Heart left ventricle (tissue), 16 donors: ENCODE results near the gene INHBE. TPM values are rescaled to one million over a fixed set of nuclear protein-coding genes. Genes with fewer than 3 reads are reported as not detected.

Source experiments
- ATAC-seq, 4 donors: fragments of 200-7000 bp; cut with Tn5 transposase; one replicate each; pipeline ENCODE4 v1.9.1; 2020 to 2022; ENCODE audit warnings: moderate library complexity in 4 of 4, mild to moderate bottlenecking in 3 of 4, moderate number of reproducible peaks in 1 of 4
- DNase-seq, 5 donors: peaks; one replicate each; pipeline ENCODE4 v3.0.0-alpha.2; 2020
- H3K27ac ChIP-seq, 12 donors: fragments of 200-600 bp; sonication (generic) in 4 of 12; one replicate each; pipeline versions ENCODE4 v1.5.0 to v1.8.0; 2016 to 2022; ENCODE audit warnings: mild to moderate bottlenecking in 2 of 12
- H3K27me3 ChIP-seq, 9 donors: fragments of 200-600 bp; sonication (generic) in 2 of 9; one replicate each; pipeline versions ENCODE4 v1.5.1 to v1.8.0; 2016 to 2022; ENCODE audit warnings: mild to moderate bottlenecking in 3 of 9
- H3K36me3 ChIP-seq, 9 donors: fragments of 200-600 bp; sonication (generic) in 2 of 9; one replicate each; pipeline versions ENCODE4 v1.5.0 to v1.8.0; 2018 to 2022; ENCODE audit warnings: mild to moderate bottlenecking in 2 of 9
- H3K4me1 ChIP-seq, 12 donors: fragments of 200-600 bp; sonication (generic) in 4 of 12; one replicate each; pipeline versions ENCODE4 v1.5.0 to v1.8.0; 2016 to 2022; ENCODE audit warnings: mild to moderate bottlenecking in 3 of 12
- H3K4me3 ChIP-seq, 12 donors: fragments of 200-600 bp; sonication (generic) in 4 of 12; one replicate each; pipeline versions ENCODE4 v1.5.0 to v1.8.0; 2017 to 2022; ENCODE audit warnings: mild to moderate bottlenecking in 9 of 12, moderate library complexity in 4 of 12
- H3K9me3 ChIP-seq, 12 donors: fragments of 200-600 bp; sonication (generic) in 4 of 12; one replicate each; pipeline versions ENCODE4 v1.5.0 to v1.8.0; 2016 to 2022; ENCODE audit warnings: mild to moderate bottlenecking in 1 of 12
- CTCF ChIP-seq, 12 donors: fragments of 200-600 bp; sonication (generic) in 4 of 12; IDR thresholded peaks; one replicate each; pipeline versions ENCODE4 v1.5.0 to v1.8.0; 2018 to 2022; ENCODE audit warnings: antibody characterized with exemption in 12 of 12, mild to moderate bottlenecking in 5 of 12
- POLR2A ChIP-seq, 2 donors: fragments of 450-650 bp; IDR thresholded peaks; one replicate each; pipeline ENCODE4 v1.6.1; 2017; ENCODE audit warnings: antibody characterized with exemption in 2 of 2, mild to moderate bottlenecking in 2 of 2, moderate library complexity in 2 of 2
- WGBS, 4 donors: extraction: QIAGEN DNeasy Blood & Tissue Kit in 2 of 4; methylation state at CpG; one replicate each; pipeline versions ENCODE4 v1.1.5 to v1.1.7; 2013 to 2018; 5-methylcytosine and 5-hydroxymethylcytosine counted together
- intact Hi-C, 10 donors: fragments of 100-400 bp; cut with DNase I; formaldehyde crosslinking; loops; one replicate each; pipeline versions ENCODE4 v1.11.1 to v1.14.2; 2022
- polyA plus RNA-seq, 2 donors: library from polyadenylated mRNA; stranded (reverse); fragments of 200-250 nt; gene quantifications; one replicate each; pipeline ENCODE4 v1.2.3, GENCODE V29; 2013
- total RNA-seq, 9 donors: library from RNA; depleted of rRNA in 2 of 9; stranded (reverse); fragments of >200 nt in 2 of 9; fragmentation: NEBNext Ultra II Directional in 3 of 9; extraction: Animal tissue kit (Norgen Biotek cat#: 25700) in 3 of 9; gene quantifications; one replicate each; pipeline versions ENCODE4 v1.1.0 to v1.2.4, GENCODE V29; 2016 to 2023
- donor health status: ischemic (EF 13 %, LVEDD 7.1; RV severe dilation, severe dysfunction).
- donor health status: healthy with polysubstance abuse.
- donor health status: DM: no; HTN: yes; CAD: no.
- donor health status: DM: no; HTN: no; CAD: no.
- donor health status: ischemic (EF 25% LVEDD 6.9; RV normal size, moderate dysfunction).
- donor health status: ischemic (EF 25% LVEDD 5.7; RV mildly dilated, moderate dysfunction).
- donor health status: healthy.
- donor health status: DM: yes; HTN: yes; CAD: no.
- donor health status: ischemic (EF 35%, LVEDD 5.7; RV mildly dilated, moderate dysfunction).
- donor health status: nonischemic (EF 11% LVEDD 7.7; RV severe dilation, severe dysfunction).
- donor health status: DM: yes; HTN: yes; CAD: no.
- donor health status: PGD.
- donor health status: ischemic (EF 29% LVEDD 5.4; RV normal size, mild dysfunction).
- donor health status: nonischemic (EF 23%, LVEDD 6.1; RV moderate dilation, normal function).

The INHBE gene
- total and polyA plus RNA-seq, 11 donors = 0.03 to 0.64 TPM; not detected in 9

GRCh38 chr12:57456737-57457490, 1.8 kb downstream of the INHBE start:
- Histone ChIP-seq H3K9me3 (no peaks in the 10 kb centered on the region), H3K36me3 (no peaks in the 10 kb centered on the region), H3K4me1 (peaks cover 0 to 55% (median 26%) of the 10 kb centered on the region in 12 donors), H3K27ac (no peak overlapping the region), H3K4me3 (no peak overlapping the region), H3K27me3 (peaks cover 0 to 9% (median 0%) of the 10 kb centered on the region in 9 donors)
- intact Hi-C loops = loop anchor here in 4 of 10 donors (2.0 to 10.0 kb wide), 4 partner anchors 150 to 245 kb away; partner anchors contain the start of gene NXPH4 (in 1 of the 4)
- peak in 1 of 5 donors; percentile 10 for DNase-seq
- no peak for ATAC-seq
- WGBS, 4 donors = 87 to 89% (median 89%) methylated on average over 6 of the region's 6 CpGs
- TF ChIP-seq POLR2A (IDR thresholded peaks at IDR 0.05) (no peak), CTCF (IDR thresholded peaks at IDR 0.05) (no peak)

GRCh38 chr12:57458665-57459054, 3.6 kb downstream of the INHBE start:
- Histone ChIP-seq H3K27ac (peak overlapping the region in 11 of 12 donors; percentile 50 to 87 (median 80)), H3K9me3 (no peaks in the 10 kb centered on the region), H3K27me3 (peaks cover 0 to 9% (median 0%) of the 10 kb centered on the region in 9 donors), H3K4me1 (peaks cover 0 to 54% (median 28%) of the 10 kb centered on the region in 12 donors), H3K36me3 (no peaks in the 10 kb centered on the region), H3K4me3 (peak overlapping the region in 11 of 12 donors; percentile 53 to 82 (median 69))
- no peak for TF ChIP-seq POLR2A (IDR thresholded peaks at IDR 0.05)
- no peak for TF ChIP-seq CTCF (IDR thresholded peaks at IDR 0.05)
- WGBS, 4 donors = 30 to 37% (median 32%) methylated on average over 3 of the region's 3 CpGs
- DNase-seq (no peak), ATAC-seq (no peak)
- intact Hi-C loops = loop anchor here in 3 of 10 donors (5.0 to 10.0 kb wide), 3 partner anchors 166 to 246 kb away; partner anchors contain the start of gene NXPH4 (in 1 of the 3)

GRCh38 chr12:57459055-57459749, 4.1 kb downstream of the INHBE start:
- TF ChIP-seq POLR2A (IDR thresholded peaks at IDR 0.05) (peak in 1 of 2 donors; percentile 38), CTCF (IDR thresholded peaks at IDR 0.05) (peak; percentile 89 to 98 (median 94))
- peak; percentile 73 to 83 (median 76) for ATAC-seq
- DNase-seq = peak; percentile 93 to 95 (median 94)
- Histone ChIP-seq H3K27ac (peak overlapping the region in 11 of 12 donors; percentile 50 to 87 (median 80)), H3K27me3 (peaks cover 0 to 9% (median 0%) of the 10 kb centered on the region in 9 donors), H3K36me3 (no peaks in the 10 kb centered on the region), H3K9me3 (no peaks in the 10 kb centered on the region), H3K4me3 (peak overlapping the region; percentile 35 to 82 (median 68)), H3K4me1 (peaks cover 0 to 54% (median 28%) of the 10 kb centered on the region in 12 donors)
- intact Hi-C loops = loop anchor here in 3 of 10 donors (5.0 to 10.0 kb wide), 3 partner anchors 166 to 247 kb away; partner anchors contain the start of gene NXPH4 (in 1 of the 3)
- 0 to 1% (median 0%) methylated on average over 20 to 24 of the region's 24 CpGs for WGBS, 4 donors
